HG03571 (cell line): ENCODE results near the gene PRPSAP2.

ENCODE experiments used
- ATAC-seq: cut with Tn5 transposase; IDR thresholded peaks from one replicate; pipeline ENCODE4 v1.9.1; 2021; ENCODE audit not compliant: unreplicated experiment

Gene PRPSAP2

GRCh38 chr17:18960803-18961511 is 103.0 kb downstream of the PRPSAP2 start:
- peak; percentile 72 for ATAC-seq

GRCh38 chr17:18961634-18962493 is 103.9 kb downstream of the PRPSAP2 start:
- ATAC-seq, result no peak

GRCh38 chr17:18962494-18962815 is 104.5 kb downstream of the PRPSAP2 start:
- no peak for ATAC-seq

GRCh38 chr17:18963126-18964017 is 105.4 kb downstream of the PRPSAP2 start:
- ATAC-seq, result no peak

- ATAC-seq, result no peak
Measured at GRCh38 chr17:18964018-18964351, 106.1 kb downstream of the PRPSAP2 start.

- ATAC-seq, result no peak
Measured at GRCh38 chr17:18964550-18964949, 106.6 kb downstream of the PRPSAP2 start.

GRCh38 chr17:18965530-18966236 is 107.8 kb downstream of the PRPSAP2 start:
- no peak for ATAC-seq

- no peak for ATAC-seq
Measured at GRCh38 chr17:18966831-18967624, 109.1 kb downstream of the PRPSAP2 start.

- no peak for ATAC-seq
Measured at GRCh38 chr17:18967916-18968315, 110.0 kb downstream of the PRPSAP2 start.

GRCh38 chr17:18968345-18968744 is 110.4 kb downstream of the PRPSAP2 start:
- no peak for ATAC-seq

- ATAC-seq, result no peak
Measured at GRCh38 chr17:18968945-18969887, 111.3 kb downstream of the PRPSAP2 start.

- no peak for ATAC-seq
Measured at GRCh38 chr17:18970582-18971480, 112.9 kb downstream of the PRPSAP2 start.

- ATAC-seq, result no peak
Measured at GRCh38 chr17:18971801-18972200, 113.9 kb downstream of the PRPSAP2 start.

GRCh38 chr17:18974407-18975149 is 116.6 kb downstream of the PRPSAP2 start:
- ATAC-seq, result no peak

GRCh38 chr17:18975597-18975996 is 117.7 kb downstream of the PRPSAP2 start:
- ATAC-seq, result no peak

GRCh38 chr17:18976201-18976600 is 118.3 kb downstream of the PRPSAP2 start:
- ATAC-seq, result no peak

- no peak for ATAC-seq
Measured at GRCh38 chr17:18977021-18977420, 119.1 kb downstream of the PRPSAP2 start.
